Aorta (tissue), 5 donors: ENCODE results near the gene ENDOV. TPM values are rescaled to one million over a fixed set of nuclear protein-coding genes. Genes with fewer than 3 reads are reported as not detected.

Source experiments
- ATAC-seq: fragments of 200-7000 bp; cut with Tn5 transposase; one replicate; pipeline ENCODE4 v1.9.1; 2022; ENCODE audit warnings: moderate library complexity; ENCODE audit not compliant: low FRiP score
- DNase-seq, 2 donors: peaks; one replicate each; pipeline ENCODE4 v3.0.0-alpha.2; 2020
- H3K27ac ChIP-seq, 2 donors: one replicate each; pipeline ENCODE4 v1.5.1; 2013; ENCODE audit warnings: low read length in 2 of 2, mild to moderate bottlenecking in 2 of 2, moderate library complexity in 2 of 2, control low read depth in 1 of 2, inconsistent platforms in 1 of 2, low read depth in 1 of 2
- H3K27me3 ChIP-seq, 2 donors: one replicate each; pipeline ENCODE4 v1.6.1; 2013; ENCODE audit warnings: control low read depth in 1 of 2, low read length in 1 of 2, mild to moderate bottlenecking in 1 of 2, moderate library complexity in 1 of 2; ENCODE audit not compliant: insufficient read depth in 2 of 2, control insufficient read depth in 1 of 2
- H3K36me3 ChIP-seq, 2 donors: one replicate each; pipeline ENCODE4 v1.6.1; 2013; ENCODE audit warnings: control low read depth in 1 of 2, low read length in 1 of 2, mild to moderate bottlenecking in 1 of 2; ENCODE audit not compliant: insufficient read depth in 2 of 2, control insufficient read depth in 1 of 2
- H3K4me1 ChIP-seq, 2 donors: one replicate each; pipeline ENCODE4 v1.6.1; 2013; ENCODE audit warnings: low read length in 2 of 2, control low read depth in 1 of 2, mild to moderate bottlenecking in 1 of 2, moderate library complexity in 1 of 2; ENCODE audit not compliant: insufficient read depth in 2 of 2, control insufficient read depth in 1 of 2
- H3K4me3 ChIP-seq, 2 donors: one replicate each; pipeline ENCODE4 v1.5.1; 2013; ENCODE audit warnings: low read length in 2 of 2, control low read depth in 1 of 2, mild to moderate bottlenecking in 1 of 2
- H3K9me3 ChIP-seq: one replicate; pipeline ENCODE4 v1.6.1; 2013; ENCODE audit warnings: mild to moderate bottlenecking, low read length; ENCODE audit not compliant: control insufficient read depth
- WGBS, 2 donors: extraction: QIAGEN DNeasy Blood & Tissue Kit; methylation state at CpG; one replicate each; pipeline ENCODE4 v1.1.7; 2013; 5-methylcytosine and 5-hydroxymethylcytosine counted together
- intact Hi-C, 2 donors: fragments of 100-400 bp; cut with DNase I; formaldehyde crosslinking; loops; one replicate each; pipeline versions ENCODE4 v1.14.2 to v1.15.0; 2022
- polyA plus RNA-seq, 2 donors: library from polyadenylated mRNA; stranded (reverse); fragments of 200-250 nt; gene quantifications; one replicate each; pipeline ENCODE4 v1.2.3, GENCODE V29; 2013
- total RNA-seq, 2 donors: library from RNA; stranded (reverse); fragmentation: NEBNext Ultra II Directional; extraction: Animal tissue kit (Norgen Biotek cat#: 25700); gene quantifications; one replicate each; pipeline ENCODE4 v1.2.1, GENCODE V29; 2021
- donor health status: healthy with polysubstance abuse.
- donor health status: Bipolar disorder and iron deficiency.
- donor health status: DM: no; HTN: no; CAD: no.
- donor health status: DM: no; HTN: no; CAD: no.
- donor health status: DM: yes; HTN: yes; CAD: no.

The ENDOV gene
- total and polyA plus RNA-seq, 4 donors = 14.3 to 28.2 (median 20.4) TPM

GRCh38 chr17:80457236-80457856 is 42.4 kb downstream of the ENDOV start:
- WGBS, 2 donors = 83 to 89% methylated on average over 15 of the region's 15 CpGs
- H3K27ac ChIP-seq = no peak overlapping the region
- ATAC-seq = no peak
- H3K36me3 ChIP-seq = no peaks in the 10 kb centered on the region
- H3K9me3 ChIP-seq = no peaks in the 10 kb centered on the region
- H3K4me3 ChIP-seq = no peak overlapping the region
- intact Hi-C loops = loop anchor here in 1 of 2 donors (5.0 kb wide), 1 partner anchor 40 kb away; the partner anchor contains the start of gene ENDOV
- no peaks in the 10 kb centered on the region for H3K4me1 ChIP-seq
- DNase-seq = no peak
- H3K27me3 ChIP-seq = no peaks in the 10 kb centered on the region

DNA sequence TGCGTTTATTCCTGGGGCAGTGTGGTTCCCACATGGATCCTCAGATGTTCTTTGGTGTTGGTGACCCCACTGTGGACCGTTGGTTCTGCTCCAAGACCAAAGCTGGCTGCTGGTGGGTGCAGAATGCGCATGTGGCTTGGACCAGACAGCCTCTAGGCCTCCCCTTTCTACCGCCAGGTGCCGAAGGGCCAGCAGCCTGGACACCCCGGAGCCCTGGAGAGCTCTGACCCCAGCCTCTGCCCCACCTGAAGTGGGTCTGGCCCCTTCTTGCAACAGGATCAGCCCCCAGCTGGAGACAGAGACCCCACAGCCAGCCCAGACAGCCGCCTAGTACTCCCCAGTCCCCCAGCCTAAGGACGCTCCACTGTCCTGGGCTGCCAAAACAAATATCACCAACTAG is 43.0 kb downstream of the ENDOV start:
- Histone ChIP-seq H3K4me1 (no peaks in the 10 kb centered on the region), H3K27ac (no peak overlapping the region), H3K36me3 (no peaks in the 10 kb centered on the region), H3K4me3 (no peak overlapping the region), H3K27me3 (no peaks in the 10 kb centered on the region), H3K9me3 (no peaks in the 10 kb centered on the region)
- intact Hi-C loops = loop anchor here in 1 of 2 donors (5.0 kb wide), 1 partner anchor 41 kb away; the partner anchor contains the start of gene ENDOV
- ATAC-seq = no peak
- no peak for DNase-seq
- 90 to 92% methylated on average over 8 of the region's 8 CpGs for WGBS, 2 donors

DNA sequence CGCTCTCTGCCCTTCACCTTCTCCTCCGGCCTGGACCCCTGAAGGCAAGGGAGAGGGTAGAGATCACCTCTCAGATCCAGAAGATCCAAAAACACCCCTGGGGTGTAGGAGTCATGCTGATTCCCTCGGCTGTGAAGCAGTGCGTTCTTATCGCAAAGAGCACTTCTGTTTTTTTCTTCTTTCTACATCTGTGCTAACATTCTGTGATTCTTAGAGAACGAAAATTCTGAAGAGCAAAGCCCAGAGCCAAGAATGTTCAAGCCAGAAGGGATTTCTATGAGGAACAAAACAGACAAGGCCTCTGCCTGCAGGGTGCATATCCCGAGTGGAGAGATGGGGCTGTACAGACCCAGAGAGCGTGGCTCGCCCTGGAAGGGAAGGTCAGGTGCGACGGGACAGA is 44.3 kb downstream of the ENDOV start:
- intact Hi-C loops = loop anchor here in 1 of 2 donors (5.0 kb wide), 1 partner anchor 42 kb away; the partner anchor contains the start of gene ENDOV
- Histone ChIP-seq H3K9me3 (no peaks in the 10 kb centered on the region), H3K36me3 (no peaks in the 10 kb centered on the region), H3K4me3 (no peak overlapping the region), H3K4me1 (no peaks in the 10 kb centered on the region), H3K27me3 (no peaks in the 10 kb centered on the region), H3K27ac (no peak overlapping the region)
- DNase-seq (no peak), ATAC-seq (no peak)
- 84% methylated on average over 11 of the region's 11 CpGs for WGBS, 2 donors

DNA sequence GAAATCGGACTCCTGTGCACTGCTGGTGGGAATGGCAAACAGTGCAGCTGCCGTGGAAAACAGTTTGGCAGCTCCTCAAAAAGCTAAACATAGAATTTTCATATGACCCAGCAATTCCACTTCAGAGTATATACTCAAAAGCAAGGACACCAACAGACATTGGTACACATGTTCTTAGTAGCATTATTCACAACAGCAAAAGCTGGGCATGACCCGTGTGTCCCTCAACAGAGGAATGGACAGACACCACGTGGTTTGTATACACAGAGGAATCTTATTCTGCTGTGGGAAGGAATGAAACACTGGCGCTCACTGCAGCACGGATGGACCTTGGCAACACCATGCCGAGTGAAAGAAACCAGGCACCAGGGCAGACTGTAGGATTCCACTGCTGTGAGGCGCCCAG is 45.5 kb downstream of the ENDOV start:
- no peak overlapping the region for H3K4me3 ChIP-seq
- H3K4me1 ChIP-seq = no peaks in the 10 kb centered on the region
- ATAC-seq = no peak

DNA sequence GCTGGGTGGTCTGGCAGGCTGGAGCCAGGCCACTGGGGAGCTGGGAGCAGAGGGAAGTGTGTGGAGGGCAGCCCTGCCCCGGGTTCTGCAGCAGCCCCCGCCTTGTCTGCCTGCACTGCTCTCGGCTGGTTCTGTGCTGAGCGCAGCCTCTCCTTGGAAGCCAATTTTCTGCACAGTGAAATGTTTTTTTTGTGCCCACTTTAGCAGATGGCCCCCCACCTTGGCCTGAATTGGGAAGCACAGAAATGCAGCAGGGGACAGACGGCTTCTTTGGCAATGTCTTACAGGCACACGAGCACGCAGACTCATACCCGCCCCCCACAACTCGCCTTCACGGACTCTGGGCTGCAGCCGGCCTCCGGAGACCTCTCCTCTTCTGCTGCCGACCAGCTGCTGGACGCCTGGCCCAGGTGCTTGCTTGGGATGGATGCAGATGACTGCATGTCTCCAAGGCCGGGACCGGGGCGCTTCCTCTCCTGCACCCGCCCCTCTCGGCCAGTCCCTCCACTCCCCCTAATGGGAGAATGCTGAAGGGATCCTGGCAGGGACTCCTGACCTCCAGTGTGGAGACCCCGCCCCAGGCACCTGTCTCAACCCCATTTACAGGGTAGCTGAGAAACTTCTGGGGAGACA is 46.7 kb downstream of the ENDOV start:
- 65 to 68% methylated on average over 18 to 20 of the region's 20 CpGs for WGBS, 2 donors
- Histone ChIP-seq H3K36me3 (no peaks in the 10 kb centered on the region), H3K27me3 (no peaks in the 10 kb centered on the region), H3K4me1 (no peaks in the 10 kb centered on the region), H3K4me3 (no peak overlapping the region), H3K27ac (no peak overlapping the region), H3K9me3 (no peaks in the 10 kb centered on the region)
- DNase-seq (no peak), ATAC-seq (no peak)
- intact Hi-C loops = no loop called here

More for the DNA sequence above, 45.5 kb downstream of the ENDOV start:
- no peaks in the 10 kb centered on the region for H3K36me3 ChIP-seq
- no peak for DNase-seq
- 7% methylated on average over 8 of the region's 8 CpGs for WGBS, 2 donors
- H3K27ac ChIP-seq = no peak overlapping the region
- no peaks in the 10 kb centered on the region for H3K27me3 ChIP-seq
- intact Hi-C loops = no loop called here
- H3K9me3 ChIP-seq = no peaks in the 10 kb centered on the region

DNA sequence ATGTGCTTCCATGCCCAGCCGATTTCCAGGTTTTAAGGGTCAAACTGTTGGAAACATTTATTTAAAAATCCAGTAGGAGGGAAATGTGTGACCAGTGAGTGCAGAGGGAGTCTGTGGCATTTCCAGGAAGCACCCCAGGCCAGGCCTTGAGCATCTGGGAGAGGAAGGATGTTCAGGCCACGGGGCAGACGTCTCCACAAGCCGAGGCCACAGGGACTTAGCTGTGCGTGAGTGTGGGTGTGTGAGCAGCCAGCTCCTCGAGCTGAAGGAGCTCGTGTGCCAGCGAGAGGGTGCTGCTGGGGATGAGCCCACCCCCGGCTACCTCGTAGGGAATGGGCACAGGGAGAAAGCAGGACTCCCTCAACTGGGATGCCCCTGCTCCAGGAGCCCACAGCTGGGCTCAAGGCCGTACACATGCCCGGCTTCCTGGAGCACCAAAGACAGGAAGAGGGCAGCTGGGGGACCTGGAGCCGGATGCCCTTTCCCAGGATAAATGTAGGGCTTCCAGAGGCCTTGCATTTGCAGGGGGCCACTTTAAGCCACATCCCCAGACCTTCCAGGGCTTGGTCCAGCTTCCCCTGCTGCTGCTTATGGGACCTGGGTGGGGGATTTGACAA is 48.9 kb downstream of the ENDOV start:
- DNase-seq (no peak), ATAC-seq (no peak)
- Histone ChIP-seq H3K4me1 (no peaks in the 10 kb centered on the region), H3K9me3 (no peaks in the 10 kb centered on the region), H3K27ac (no peak overlapping the region), H3K4me3 (no peak overlapping the region), H3K36me3 (no peaks in the 10 kb centered on the region), H3K27me3 (no peaks in the 10 kb centered on the region)
- intact Hi-C loops = no loop called here
- WGBS, 2 donors = 79 to 80% methylated on average over 13 of the region's 13 CpGs

DNA sequence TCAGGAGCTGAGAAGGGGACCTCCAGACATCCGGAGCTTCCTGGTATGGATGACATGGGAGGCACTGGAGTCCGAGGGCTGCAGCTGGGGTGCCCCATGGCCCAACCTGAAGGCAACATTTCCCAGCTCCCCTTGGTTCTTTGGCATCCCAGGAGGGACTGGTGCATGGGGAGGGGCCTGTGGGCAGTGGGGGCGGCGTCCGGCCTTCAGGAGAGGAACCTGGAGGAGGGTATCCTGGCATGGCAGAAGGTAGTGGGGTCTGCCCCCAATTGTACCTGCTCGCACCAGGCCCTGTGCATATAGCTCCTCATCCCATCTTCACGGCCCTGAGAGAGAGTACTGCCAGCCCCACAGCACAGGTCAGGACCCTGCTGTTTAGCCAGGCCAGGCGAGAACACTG is 49.5 kb downstream of the ENDOV start:
- DNase-seq = no peak
- Histone ChIP-seq H3K4me1 (no peaks in the 10 kb centered on the region), H3K27me3 (no peaks in the 10 kb centered on the region), H3K4me3 (no peak overlapping the region), H3K27ac (no peak overlapping the region), H3K36me3 (no peaks in the 10 kb centered on the region), H3K9me3 (no peaks in the 10 kb centered on the region)
- 83 to 89% methylated on average over 8 of the region's 8 CpGs for WGBS, 2 donors
- ATAC-seq = no peak
- intact Hi-C loops = no loop called here

- no peak for ATAC-seq
- no peaks in the 10 kb centered on the region for H3K9me3 ChIP-seq
- no peak for DNase-seq
- no peak overlapping the region for H3K27ac ChIP-seq
- WGBS, 2 donors = 79 to 80% methylated on average over 20 of the region's 20 CpGs
- H3K36me3 ChIP-seq = no peaks in the 10 kb centered on the region
- intact Hi-C loops = no loop called here
- no peaks in the 10 kb centered on the region for H3K4me1 ChIP-seq
- no peaks in the 10 kb centered on the region for H3K27me3 ChIP-seq
- H3K4me3 ChIP-seq = no peak overlapping the region
Measured at GRCh38 chr17:80465327-80465974, 50.5 kb downstream of the ENDOV start.
